Erythroblast (primary cell): ENCODE data around the gene MATK.

ENCODE experiments used
- GATA1 ChIP-seq: IDR thresholded peaks from 2 replicates; pipeline ENCODE4 v1.6.1; 2011; ENCODE audit warnings: low read depth, mild to moderate bottlenecking, control low read depth, low read length, moderate library complexity
- POLR2A ChIP-seq: IDR thresholded peaks from 2 replicates; pipeline ENCODE4 v1.6.1; 2011; ENCODE audit warnings: mild to moderate bottlenecking, low read length

- TF ChIP-seq POLR2A (no peak), GATA1 (no peak)
These were observed 45.4 kb upstream of the MATK start for GRCh38 chr19:3831601-3832000.
